PC-3 (cell line): ENCODE data around the gene LRIF1.

ENCODE experiments used
- CTCF ChIP-seq: fragments of 300-600 bp; sonication (generic); conservative IDR thresholded peaks from 2 replicates; pipeline ENCODE4 v1.5.1; 2017; ENCODE audit warnings: antibody characterized with exemption, low read depth, mild to moderate bottlenecking, low read length
- EZH2 ChIP-seq: fragments of 300-600 bp; sonication (generic); IDR thresholded peaks from one replicate; pipeline ENCODE4 v1.6.1; 2017; ENCODE audit warnings: antibody characterized with exemption, mild to moderate bottlenecking, low read length; ENCODE audit not compliant: unreplicated experiment

GRCh38 chr1:110903853-110904500 lies 59.7 kb downstream of the LRIF1 start:
- no peak for TF ChIP-seq CTCF
- no peak for TF ChIP-seq EZH2
